H1 (cell line): ENCODE data around the gene UGT1A6. TPM values are rescaled to one million over a fixed set of nuclear protein-coding genes. Genes with fewer than 3 reads are reported as not detected.

Source experiments
- CBX8 ChIP-seq: fragments of 300-800, 300-1000 bp; sonication (generic); IDR thresholded peaks from 2 replicates; pipeline ENCODE4 v1.7.1; 2016; ENCODE audit warnings: low read depth, low read length, borderline replicate concordance
- CHD1 ChIP-seq: IDR thresholded peaks from 2 replicates; pipeline ENCODE4 v1.6.1; 2012; ENCODE audit warnings: low read depth, low read length, improper control_type of control experiment
- HDAC6 ChIP-seq: IDR thresholded peaks from one replicate; pipeline ENCODE4 v1.7.1; 2012; ENCODE audit warnings: low read depth, mild to moderate bottlenecking, inconsistent platforms, low read length, moderate library complexity
- POLR2A ChIP-seq, 2 experiments: IDR thresholded peaks; 1 replicate in 1 of 2; 2 replicates in 1 of 2; pipeline ENCODE4 v1.6.1; 2011; ENCODE audit warnings: low read depth in 2 of 2, low read length in 2 of 2, mild to moderate bottlenecking in 2 of 2; ENCODE audit errors: control extremely low read depth in 1 of 2
- POLR2AphosphoS5 ChIP-seq: IDR thresholded peaks from 2 replicates; pipeline ENCODE4 v1.6.1; 2011; ENCODE audit warnings: low read depth, low read length
- YY1 ChIP-seq: IDR thresholded peaks from 2 replicates; pipeline ENCODE4 v1.6.1; 2011; ENCODE audit warnings: low read depth, mild to moderate bottlenecking, low read length
- polyA plus RNA-seq, 7 experiments: library from polyadenylated mRNA; depleted of rRNA in 3 of 7; stranded (reverse) in 5 of 7; unstranded in 2 of 7; fragments of >200 nt in 5 of 7; fragments of 200-250 nt in 2 of 7; gene quantifications; 1 replicate in 5 of 7; 2 replicates in 1 of 7; 4 replicates in 1 of 7; pipeline versions ENCODE4 v1.2.1 to v1.2.3, GENCODE V29; 2011 to 2013; ENCODE audit warnings: missing spikeins in 2 of 7, mixed read lengths in 2 of 7
- total RNA-seq: library from RNA; stranded (reverse); fragmentation: NEBNext Ultra II Directional; extraction: Animal tissue kit (Norgen Biotek cat#: 25700); gene quantifications from 2 replicates; pipeline ENCODE4 v1.2.1, GENCODE V29; 2021
- TF ChIP-seq, protein P1 (sequence below): IDR thresholded peaks from 2 replicates; pipeline ENCODE4 v1.6.1; 2012; ENCODE audit warnings: inconsistent platforms
- TF ChIP-seq, protein P2 (sequence below): fragments of 300-600 bp; sonication (generic); IDR thresholded peaks from 2 replicates; pipeline ENCODE4 v1.7.1; 2012; ENCODE audit warnings: low read length, moderate library complexity, mild to moderate bottlenecking, inconsistent platforms; ENCODE audit not compliant: insufficient replicate concordance

The UGT1A6 gene
- total and polyA plus RNA-seq, 2 of the 8 experiments (the other 6 are each of a cell fraction or from before 2014, with no cell fraction given): not detected

DNA sequence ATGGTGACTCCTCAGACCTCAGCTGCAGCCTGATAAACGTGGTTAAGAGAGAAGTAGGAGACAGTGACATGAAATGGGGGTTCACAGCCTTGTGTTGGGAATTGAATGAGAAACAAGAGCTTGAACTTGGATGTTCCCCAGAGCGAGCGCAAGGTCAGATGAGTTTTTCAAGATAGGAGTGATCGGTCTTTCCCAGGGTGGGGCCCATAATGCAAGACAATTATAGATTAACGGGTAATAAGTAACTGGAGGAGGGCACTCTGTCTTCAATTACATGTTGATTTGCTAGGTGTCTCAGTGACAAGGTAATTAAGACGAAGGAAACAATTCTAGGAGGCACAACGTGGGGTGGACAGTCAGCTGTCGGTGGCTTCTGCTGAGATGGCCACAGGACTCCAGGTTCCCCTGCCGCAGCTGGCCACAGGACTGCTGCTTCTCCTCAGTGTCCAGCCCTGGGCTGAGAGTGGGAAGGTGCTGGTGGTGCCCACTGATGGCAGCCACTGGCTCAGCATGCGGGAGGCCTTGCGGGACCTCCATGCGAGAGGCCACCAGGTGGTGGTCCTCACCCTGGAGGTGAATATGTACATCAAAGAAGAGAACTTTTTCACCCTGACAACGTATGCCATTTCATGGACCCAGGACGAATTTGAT is 20.0 kb downstream of the UGT1A6 start, which contains the start of gene UGT1A5 (continued):
- TF ChIP-seq CBX8 (no peak), HDAC6 (no peak), YY1 (no peak), CHD1 (no peak), POLR2AphosphoS5 (no peak), POLR2A (IDR thresholded peaks at IDR 0.05; ENCODE audit: control extremely low read depth in 1 of 2, low read depth in 2 of 2, low read length in 2 of 2) (no peak)
- TF ChIP-seq, protein P1, sequence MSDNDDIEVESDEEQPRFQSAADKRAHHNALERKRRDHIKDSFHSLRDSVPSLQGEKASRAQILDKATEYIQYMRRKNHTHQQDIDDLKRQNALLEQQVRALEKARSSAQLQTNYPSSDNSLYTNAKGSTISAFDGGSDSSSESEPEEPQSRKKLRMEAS: no peak
- TF ChIP-seq, protein P2, sequence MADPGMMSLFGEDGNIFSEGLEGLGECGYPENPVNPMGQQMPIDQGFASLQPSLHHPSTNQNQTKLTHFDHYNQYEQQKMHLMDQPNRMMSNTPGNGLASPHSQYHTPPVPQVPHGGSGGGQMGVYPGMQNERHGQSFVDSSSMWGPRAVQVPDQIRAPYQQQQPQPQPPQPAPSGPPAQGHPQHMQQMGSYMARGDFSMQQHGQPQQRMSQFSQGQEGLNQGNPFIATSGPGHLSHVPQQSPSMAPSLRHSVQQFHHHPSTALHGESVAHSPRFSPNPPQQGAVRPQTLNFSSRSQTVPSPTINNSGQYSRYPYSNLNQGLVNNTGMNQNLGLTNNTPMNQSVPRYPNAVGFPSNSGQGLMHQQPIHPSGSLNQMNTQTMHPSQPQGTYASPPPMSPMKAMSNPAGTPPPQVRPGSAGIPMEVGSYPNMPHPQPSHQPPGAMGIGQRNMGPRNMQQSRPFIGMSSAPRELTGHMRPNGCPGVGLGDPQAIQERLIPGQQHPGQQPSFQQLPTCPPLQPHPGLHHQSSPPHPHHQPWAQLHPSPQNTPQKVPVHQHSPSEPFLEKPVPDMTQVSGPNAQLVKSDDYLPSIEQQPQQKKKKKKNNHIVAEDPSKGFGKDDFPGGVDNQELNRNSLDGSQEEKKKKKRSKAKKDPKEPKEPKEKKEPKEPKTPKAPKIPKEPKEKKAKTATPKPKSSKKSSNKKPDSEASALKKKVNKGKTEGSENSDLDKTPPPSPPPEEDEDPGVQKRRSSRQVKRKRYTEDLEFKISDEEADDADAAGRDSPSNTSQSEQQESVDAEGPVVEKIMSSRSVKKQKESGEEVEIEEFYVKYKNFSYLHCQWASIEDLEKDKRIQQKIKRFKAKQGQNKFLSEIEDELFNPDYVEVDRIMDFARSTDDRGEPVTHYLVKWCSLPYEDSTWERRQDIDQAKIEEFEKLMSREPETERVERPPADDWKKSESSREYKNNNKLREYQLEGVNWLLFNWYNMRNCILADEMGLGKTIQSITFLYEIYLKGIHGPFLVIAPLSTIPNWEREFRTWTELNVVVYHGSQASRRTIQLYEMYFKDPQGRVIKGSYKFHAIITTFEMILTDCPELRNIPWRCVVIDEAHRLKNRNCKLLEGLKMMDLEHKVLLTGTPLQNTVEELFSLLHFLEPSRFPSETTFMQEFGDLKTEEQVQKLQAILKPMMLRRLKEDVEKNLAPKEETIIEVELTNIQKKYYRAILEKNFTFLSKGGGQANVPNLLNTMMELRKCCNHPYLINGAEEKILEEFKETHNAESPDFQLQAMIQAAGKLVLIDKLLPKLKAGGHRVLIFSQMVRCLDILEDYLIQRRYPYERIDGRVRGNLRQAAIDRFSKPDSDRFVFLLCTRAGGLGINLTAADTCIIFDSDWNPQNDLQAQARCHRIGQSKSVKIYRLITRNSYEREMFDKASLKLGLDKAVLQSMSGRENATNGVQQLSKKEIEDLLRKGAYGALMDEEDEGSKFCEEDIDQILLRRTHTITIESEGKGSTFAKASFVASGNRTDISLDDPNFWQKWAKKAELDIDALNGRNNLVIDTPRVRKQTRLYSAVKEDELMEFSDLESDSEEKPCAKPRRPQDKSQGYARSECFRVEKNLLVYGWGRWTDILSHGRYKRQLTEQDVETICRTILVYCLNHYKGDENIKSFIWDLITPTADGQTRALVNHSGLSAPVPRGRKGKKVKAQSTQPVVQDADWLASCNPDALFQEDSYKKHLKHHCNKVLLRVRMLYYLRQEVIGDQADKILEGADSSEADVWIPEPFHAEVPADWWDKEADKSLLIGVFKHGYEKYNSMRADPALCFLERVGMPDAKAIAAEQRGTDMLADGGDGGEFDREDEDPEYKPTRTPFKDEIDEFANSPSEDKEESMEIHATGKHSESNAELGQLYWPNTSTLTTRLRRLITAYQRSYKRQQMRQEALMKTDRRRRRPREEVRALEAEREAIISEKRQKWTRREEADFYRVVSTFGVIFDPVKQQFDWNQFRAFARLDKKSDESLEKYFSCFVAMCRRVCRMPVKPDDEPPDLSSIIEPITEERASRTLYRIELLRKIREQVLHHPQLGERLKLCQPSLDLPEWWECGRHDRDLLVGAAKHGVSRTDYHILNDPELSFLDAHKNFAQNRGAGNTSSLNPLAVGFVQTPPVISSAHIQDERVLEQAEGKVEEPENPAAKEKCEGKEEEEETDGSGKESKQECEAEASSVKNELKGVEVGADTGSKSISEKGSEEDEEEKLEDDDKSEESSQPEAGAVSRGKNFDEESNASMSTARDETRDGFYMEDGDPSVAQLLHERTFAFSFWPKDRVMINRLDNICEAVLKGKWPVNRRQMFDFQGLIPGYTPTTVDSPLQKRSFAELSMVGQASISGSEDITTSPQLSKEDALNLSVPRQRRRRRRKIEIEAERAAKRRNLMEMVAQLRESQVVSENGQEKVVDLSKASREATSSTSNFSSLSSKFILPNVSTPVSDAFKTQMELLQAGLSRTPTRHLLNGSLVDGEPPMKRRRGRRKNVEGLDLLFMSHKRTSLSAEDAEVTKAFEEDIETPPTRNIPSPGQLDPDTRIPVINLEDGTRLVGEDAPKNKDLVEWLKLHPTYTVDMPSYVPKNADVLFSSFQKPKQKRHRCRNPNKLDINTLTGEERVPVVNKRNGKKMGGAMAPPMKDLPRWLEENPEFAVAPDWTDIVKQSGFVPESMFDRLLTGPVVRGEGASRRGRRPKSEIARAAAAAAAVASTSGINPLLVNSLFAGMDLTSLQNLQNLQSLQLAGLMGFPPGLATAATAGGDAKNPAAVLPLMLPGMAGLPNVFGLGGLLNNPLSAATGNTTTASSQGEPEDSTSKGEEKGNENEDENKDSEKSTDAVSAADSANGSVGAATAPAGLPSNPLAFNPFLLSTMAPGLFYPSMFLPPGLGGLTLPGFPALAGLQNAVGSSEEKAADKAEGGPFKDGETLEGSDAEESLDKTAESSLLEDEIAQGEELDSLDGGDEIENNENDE: no peak
- TF ChIP-seq, all 59 proteins: peak for 0
